Left renal cortex interstitium (tissue), 4 donors: ENCODE results near the gene RPUSD2. TPM values are rescaled to one million over a fixed set of nuclear protein-coding genes. Genes with fewer than 3 reads are reported as not detected.
"Not testable (repeated sequence)": the region's sequence is repeated elsewhere in the genome, so short reads cannot be mapped to it uniquely, and the experiment has no call there.

Experiments used
- DNase-seq, 4 donors: peaks; one replicate each; pipeline ENCODE4 v3.0.0-alpha.2; 2013; ENCODE audit warnings: low read depth in 4 of 4, low spot score in 2 of 4, missing footprints in 1 of 4
- polyA plus RNA-seq, 4 donors: library from polyadenylated mRNA; unstranded; fragments of 120-200 nt; gene quantifications; one replicate each; pipeline ENCODE4 v1.2.1, GENCODE V29; 2013; ENCODE audit not compliant: insufficient read length in 4 of 4

The RPUSD2 gene
- polyA plus RNA-seq, 4 donors: 9.8 to 14.3 (median 11.8) TPM

- DNase-seq: peak; percentile 92 to 99 (median 94)
Measured at GRCh38 chr15:40564591-40565332, 4.3 kb upstream of the RPUSD2 start, which contains the start of gene CCDC32. Gene CCDC32 (minus strand): TSS chr15:40565042. CDS start chr15:40563015, 2,027 bp downstream.

- DNase-seq: no peak
Measured at GRCh38 chr15:40565333-40566238, 3.5 kb upstream of the RPUSD2 start.

- DNase-seq: no peak
Measured at GRCh38 chr15:40567111-40567510, 2.0 kb upstream of the RPUSD2 start.

GRCh38 chr15:40575113-40575512, 6.0 kb downstream of the RPUSD2 start:
- no peak for DNase-seq

- DNase-seq: not testable (repeated sequence)
Measured at GRCh38 chr15:40576914-40577313, 7.8 kb downstream of the RPUSD2 start.

GRCh38 chr15:40578892-40579291, 9.8 kb downstream of the RPUSD2 start:
- no peak for DNase-seq

GRCh38 chr15:40581796-40582195, 12.7 kb downstream of the RPUSD2 start:
- DNase-seq: not testable (repeated sequence)

GRCh38 chr15:40582726-40583246, 13.7 kb downstream of the RPUSD2 start:
- no peak for DNase-seq

GRCh38 chr15:40584191-40584590, 15.1 kb downstream of the RPUSD2 start:
- no peak for DNase-seq

GRCh38 chr15:40590667-40591050, 21.6 kb downstream of the RPUSD2 start:
- no peak for DNase-seq

- no peak for DNase-seq
Measured at GRCh38 chr15:40591389-40591788, 22.3 kb downstream of the RPUSD2 start.

- DNase-seq: no peak
Measured at GRCh38 chr15:40593165-40593564, 24.1 kb downstream of the RPUSD2 start.

GRCh38 chr15:40593588-40594428, 24.7 kb downstream of the RPUSD2 start, which contains the start of gene KNL1:
Gene KNL1 (plus strand): TSS chr15:40594249. CDS start chr15:40602932, 8,683 bp downstream.
- DNase-seq: peak; percentile 97 to 100 (median 98)

- peak in 2 of 4 donors; percentile 48 to 53 for DNase-seq
Measured at GRCh38 chr15:40594429-40594836, 25.3 kb downstream of the RPUSD2 start.

- no peak for DNase-seq
Measured at GRCh38 chr15:40595219-40595618, 26.1 kb downstream of the RPUSD2 start.

- no peak for DNase-seq
Measured at GRCh38 chr15:40595773-40596172, 26.7 kb downstream of the RPUSD2 start.

GRCh38 chr15:40597024-40597423, 27.9 kb downstream of the RPUSD2 start:
- DNase-seq: no peak

GRCh38 chr15:40598126-40598525, 29.0 kb downstream of the RPUSD2 start:
- no peak for DNase-seq

GRCh38 chr15:40598672-40599071, 29.6 kb downstream of the RPUSD2 start:
- DNase-seq: no peak

GRCh38 chr15:40600956-40601355, 31.9 kb downstream of the RPUSD2 start:
- no peak for DNase-seq
